Measurements from ENCODE around the gene EVI2B. TPM values are rescaled to one million over a fixed set of nuclear protein-coding genes. Genes with fewer than 3 reads are reported as not detected.
"Not testable (repeated sequence)": the region's sequence is repeated elsewhere in the genome, so short reads cannot be mapped to it uniquely, and the experiment has no call there.

The EVI2B gene
- total RNA-seq, 2 donors from 2014 or later = 14.4 to 18.5 TPM

DNA sequence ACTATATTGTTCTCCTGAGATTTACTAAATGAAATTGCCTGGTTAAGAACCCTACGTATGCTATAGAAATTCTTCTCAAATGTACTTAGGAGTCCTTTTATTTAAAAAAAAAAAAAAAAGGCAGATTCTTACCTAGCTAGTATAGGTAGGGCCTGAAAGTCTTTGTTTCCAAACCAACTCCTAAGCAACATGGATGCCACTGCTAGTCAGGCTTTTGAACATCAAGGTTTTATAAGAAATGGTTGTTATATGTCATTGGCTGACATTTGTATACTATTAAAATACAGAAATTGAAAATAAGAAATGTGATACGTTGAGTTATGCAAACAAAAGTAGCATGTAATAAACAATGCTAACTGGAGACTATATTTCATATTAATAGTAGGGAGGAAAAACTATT is 6.4 kb upstream of the EVI2B start:
- ATAC-seq (ENCODE audit: insufficient number of reproducible peaks, low FRiP score, low read depth) = no peak
- DNase-seq (ENCODE audit: low spot score) = no peak
- Histone ChIP-seq H3K27me3 (replicated peaks; ENCODE audit: insufficient read depth) (no peaks in the 10 kb centered on the region), H3K36me3 (no peaks in the 10 kb centered on the region), H3K27ac (peak overlapping the region in 1 of 2 donors; percentile 45), H3K9me3 (no peaks in the 10 kb centered on the region), H3K4me1 (ENCODE audit: control insufficient read depth in 1 of 2, low read depth in 2 of 2) (peaks cover 11% of the 10 kb centered on the region in 2 donors), H3K4me3 (peak overlapping the region; percentile 47)
- TF ChIP-seq, protein P1, sequence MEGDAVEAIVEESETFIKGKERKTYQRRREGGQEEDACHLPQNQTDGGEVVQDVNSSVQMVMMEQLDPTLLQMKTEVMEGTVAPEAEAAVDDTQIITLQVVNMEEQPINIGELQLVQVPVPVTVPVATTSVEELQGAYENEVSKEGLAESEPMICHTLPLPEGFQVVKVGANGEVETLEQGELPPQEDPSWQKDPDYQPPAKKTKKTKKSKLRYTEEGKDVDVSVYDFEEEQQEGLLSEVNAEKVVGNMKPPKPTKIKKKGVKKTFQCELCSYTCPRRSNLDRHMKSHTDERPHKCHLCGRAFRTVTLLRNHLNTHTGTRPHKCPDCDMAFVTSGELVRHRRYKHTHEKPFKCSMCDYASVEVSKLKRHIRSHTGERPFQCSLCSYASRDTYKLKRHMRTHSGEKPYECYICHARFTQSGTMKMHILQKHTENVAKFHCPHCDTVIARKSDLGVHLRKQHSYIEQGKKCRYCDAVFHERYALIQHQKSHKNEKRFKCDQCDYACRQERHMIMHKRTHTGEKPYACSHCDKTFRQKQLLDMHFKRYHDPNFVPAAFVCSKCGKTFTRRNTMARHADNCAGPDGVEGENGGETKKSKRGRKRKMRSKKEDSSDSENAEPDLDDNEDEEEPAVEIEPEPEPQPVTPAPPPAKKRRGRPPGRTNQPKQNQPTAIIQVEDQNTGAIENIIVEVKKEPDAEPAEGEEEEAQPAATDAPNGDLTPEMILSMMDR (IDR thresholded peaks at IDR 0.05) = no peak

DNA sequence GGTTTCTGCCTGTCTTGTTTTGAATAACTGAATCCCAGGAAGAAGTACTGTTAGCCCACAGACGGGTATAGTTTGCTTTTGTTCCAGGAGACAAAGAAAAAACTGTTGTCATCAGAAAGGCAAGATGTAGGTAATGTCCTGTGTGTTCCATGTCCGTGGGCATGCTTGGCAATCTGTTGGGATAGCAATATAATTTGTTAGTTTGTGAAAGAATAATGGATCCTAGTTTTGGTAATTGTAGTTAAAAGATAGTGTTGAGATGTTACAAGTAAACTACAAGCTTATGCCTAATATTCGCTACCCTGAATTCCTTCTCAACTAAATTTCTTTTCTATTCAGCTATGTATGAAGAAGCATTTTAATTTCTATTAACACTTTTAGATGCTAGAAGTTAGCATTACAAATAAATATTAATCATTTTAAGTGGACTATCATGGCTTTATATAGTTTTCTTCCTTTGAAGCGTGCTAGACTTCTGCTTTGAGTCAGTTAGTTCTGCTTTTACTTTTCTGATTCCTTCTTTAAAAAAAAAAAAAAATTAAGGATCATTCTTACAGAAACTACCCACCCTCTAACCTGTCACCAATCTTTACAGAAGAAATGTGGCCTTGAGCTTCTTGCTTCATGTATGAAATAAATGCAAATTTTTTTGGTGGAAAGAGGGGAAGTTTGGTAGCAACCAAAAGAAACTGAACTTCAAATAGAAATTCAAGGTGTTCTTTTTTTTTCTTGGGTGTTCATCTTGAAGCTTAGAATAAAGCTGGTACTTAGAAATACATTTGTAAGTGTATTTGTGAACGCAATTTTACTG is 5.2 kb upstream of the EVI2B start:
- H3K4me1 ChIP-seq (ENCODE audit: control insufficient read depth in 1 of 2, low read depth in 2 of 2) = peaks cover 11% of the 10 kb centered on the region in 2 donors
- H3K36me3 ChIP-seq = no peaks in the 10 kb centered on the region
- H3K9me3 ChIP-seq = no peaks in the 10 kb centered on the region
- DNase-seq (ENCODE audit: low spot score) (no peak), ATAC-seq (ENCODE audit: insufficient number of reproducible peaks, low FRiP score, low read depth) (no peak)
- no peaks in the 10 kb centered on the region for H3K27me3 ChIP-seq (replicated peaks; ENCODE audit: insufficient read depth)
- H3K4me3 ChIP-seq = peak overlapping the region; percentile 47
- TF ChIP-seq, protein P1 (IDR thresholded peaks at IDR 0.05) = no peak
- peak overlapping the region; percentile 19 to 45 for H3K27ac ChIP-seq

DNA sequence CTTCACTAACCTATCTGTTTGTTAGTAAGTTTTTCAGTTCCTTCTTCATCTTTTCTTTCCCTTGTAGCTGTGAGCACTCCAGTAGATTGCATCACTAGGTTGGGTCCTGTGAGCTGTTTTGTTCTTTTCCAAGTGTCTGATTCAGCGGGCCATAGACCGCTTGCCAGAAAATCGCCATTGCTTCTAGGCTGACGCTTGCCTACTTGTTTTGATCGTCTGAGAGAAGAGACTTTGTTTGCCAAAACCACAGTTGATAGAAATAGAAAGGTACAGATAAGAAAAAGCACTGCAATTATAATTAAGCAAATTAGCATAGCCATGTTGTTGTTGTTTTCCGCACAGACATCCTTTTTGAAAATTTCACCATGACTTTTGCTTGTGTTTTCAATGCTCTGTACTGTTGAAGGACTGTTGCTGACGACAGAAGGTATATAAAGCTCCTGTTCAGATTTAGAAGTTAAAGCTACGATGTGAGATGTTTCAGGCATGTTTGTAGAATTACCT is 4.5 kb upstream of the EVI2B start:
- H3K4me1 ChIP-seq (ENCODE audit: control insufficient read depth in 1 of 2, low read depth in 2 of 2) = peaks cover 11% of the 10 kb centered on the region in 2 donors
- peak overlapping the region; percentile 19 to 45 for H3K27ac ChIP-seq
- DNase-seq (ENCODE audit: low spot score) (peak; percentile 4), ATAC-seq (ENCODE audit: insufficient number of reproducible peaks, low FRiP score, low read depth) (peak; percentile 66)
- H3K36me3 ChIP-seq = no peaks in the 10 kb centered on the region
- H3K4me3 ChIP-seq = peak overlapping the region; percentile 47
- no peaks in the 10 kb centered on the region for H3K27me3 ChIP-seq (replicated peaks; ENCODE audit: insufficient read depth)
- H3K9me3 ChIP-seq = no peaks in the 10 kb centered on the region
- TF ChIP-seq, protein P1 (IDR thresholded peaks at IDR 0.05) = no peak

DNA sequence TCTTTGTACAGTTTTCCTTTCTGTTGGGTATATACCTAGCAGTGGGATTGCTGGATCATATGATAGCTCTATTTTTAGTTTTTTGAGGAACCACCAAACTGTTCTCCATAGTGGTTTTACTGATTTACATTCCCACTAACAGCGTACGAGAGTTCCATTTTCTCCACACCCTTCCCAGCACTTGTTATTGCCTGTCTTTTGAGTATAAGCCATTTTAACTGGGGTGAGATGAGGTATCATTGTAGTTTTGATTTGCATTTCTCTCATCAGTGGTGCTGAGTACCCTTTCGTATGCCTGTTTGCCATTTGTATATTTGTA is 887 bp upstream of the EVI2B start:
- DNase-seq (ENCODE audit: low spot score) (no peak), ATAC-seq (ENCODE audit: insufficient number of reproducible peaks, low FRiP score, low read depth) (no peak)
- Histone ChIP-seq H3K36me3 (no peaks in the 10 kb centered on the region), H3K9me3 (no peaks in the 10 kb centered on the region), H3K27ac (peak overlapping the region in 1 of 2 donors; percentile 5), H3K27me3 (replicated peaks; ENCODE audit: insufficient read depth) (no peaks in the 10 kb centered on the region), H3K4me1 (ENCODE audit: control insufficient read depth in 1 of 2, low read depth in 2 of 2) (peaks cover 11% of the 10 kb centered on the region in 2 donors), H3K4me3 (peak overlapping the region; percentile 15)
- TF ChIP-seq, protein P1 (IDR thresholded peaks at IDR 0.05) = no peak

DNA sequence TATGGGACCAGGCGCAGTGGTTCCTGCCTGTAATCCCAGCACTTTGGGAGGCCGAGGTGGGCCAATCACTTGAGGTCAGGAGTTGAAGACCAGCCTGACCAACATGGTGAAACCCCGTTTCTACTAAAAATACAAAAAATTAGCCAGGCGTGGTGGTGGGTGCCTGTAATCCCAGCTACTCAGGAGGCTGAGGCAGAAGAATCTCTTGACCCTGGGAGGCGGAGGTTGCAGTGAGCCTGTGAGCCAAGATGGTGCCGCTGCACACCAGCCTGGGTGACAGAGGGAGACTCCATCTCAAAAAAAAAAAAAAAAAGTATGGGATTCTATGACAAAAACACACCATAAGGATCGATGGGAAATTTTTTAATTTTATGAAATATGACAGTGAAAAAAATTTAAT is 1.6 kb downstream of the EVI2B start:
- peak overlapping the region; percentile 65 for H3K4me3 ChIP-seq
- H3K9me3 ChIP-seq; H3K27ac ChIP-seq; H3K36me3 ChIP-seq; H3K4me1 ChIP-seq (ENCODE audit: control insufficient read depth in 1 of 2, low read depth in 2 of 2); H3K27me3 ChIP-seq (replicated peaks; ENCODE audit: insufficient read depth); ATAC-seq (ENCODE audit: insufficient number of reproducible peaks, low FRiP score, low read depth); DNase-seq (ENCODE audit: low spot score): not testable (repeated sequence)
